Hepatocyte (in vitro differentiated cells): ENCODE data around the gene TTC1. TPM values are rescaled to one million over a fixed set of nuclear protein-coding genes. Genes with fewer than 3 reads are reported as not detected.

Experiments used
- DNase-seq: peaks from one replicate; pipeline ENCODE4 v3.0.0-alpha.2; 2016; ENCODE audit warnings: low spot score
- H2AFZ ChIP-seq: fragments of 200-600 bp; sonication (generic); 2 replicates; pipeline ENCODE4 v1.6.0; 2016; ENCODE audit warnings: antibody characterized with exemption, mild to moderate bottlenecking
- H3K27ac ChIP-seq: fragments of 200-600 bp; sonication (generic); 2 replicates; pipeline ENCODE4 v1.5.1; 2016; ENCODE audit warnings: mild to moderate bottlenecking
- H3K27me3 ChIP-seq: fragments of 200-600 bp; sonication (generic); 2 replicates; pipeline ENCODE4 v1.6.1; 2016
- H3K36me3 ChIP-seq: fragments of 200-600 bp; sonication (generic); replicated peaks from 2 replicates; pipeline ENCODE4 v1.5.1; 2016; ENCODE audit warnings: low read depth; ENCODE audit not compliant: insufficient read depth
- H3K4me1 ChIP-seq: fragments of 200-600 bp; sonication (generic); 2 replicates; pipeline ENCODE4 v1.5.1; 2016; ENCODE audit warnings: mild to moderate bottlenecking, moderate library complexity; ENCODE audit not compliant: insufficient read depth
- H3K4me2 ChIP-seq: fragments of 200-600 bp; sonication (generic); 2 replicates; pipeline ENCODE4 v1.6.0; 2016
- H3K4me3 ChIP-seq: fragments of 200-600 bp; sonication (generic); 2 replicates; pipeline ENCODE4 v1.5.1; 2016; ENCODE audit warnings: mild to moderate bottlenecking
- H3K79me2 ChIP-seq: fragments of 200-600 bp; sonication (generic); 2 replicates; pipeline ENCODE4 v1.6.0; 2017; ENCODE audit warnings: mild to moderate bottlenecking
- H3K9me2 ChIP-seq: fragments of 200-600 bp; sonication (generic); replicated peaks from 2 replicates; pipeline ENCODE4 v1.6.0; 2017; ENCODE audit warnings: mild to moderate bottlenecking; ENCODE audit not compliant: insufficient read depth
- H3K9me3 ChIP-seq: fragments of 200-600 bp; sonication (generic); 2 replicates; pipeline ENCODE4 v1.5.1; 2016; ENCODE audit warnings: low read depth, mild to moderate bottlenecking
- H4K20me1 ChIP-seq: fragments of 200-600 bp; sonication (generic); 2 replicates; pipeline ENCODE4 v1.6.0; 2016; ENCODE audit warnings: mild to moderate bottlenecking; ENCODE audit not compliant: insufficient read depth, poor library complexity, severe bottlenecking
- CTCF ChIP-seq: fragments of 200-600 bp; sonication (generic); IDR thresholded peaks from 2 replicates; pipeline ENCODE4 v1.5.1; 2016; ENCODE audit warnings: antibody characterized with exemption, mild to moderate bottlenecking; ENCODE audit not compliant: poor library complexity
- EZH2 ChIP-seq: fragments of 200-600 bp; sonication (generic); IDR thresholded peaks from 2 replicates; pipeline ENCODE4 v1.6.1; 2016; ENCODE audit warnings: antibody characterized with exemption, mild to moderate bottlenecking, borderline replicate concordance
- EZH2phosphoT487 ChIP-seq: fragments of 200-600 bp; sonication (generic); IDR thresholded peaks from one replicate; pipeline ENCODE4 v1.6.1; 2018; ENCODE audit warnings: antibody characterized with exemption, mild to moderate bottlenecking, low read depth, moderate library complexity; ENCODE audit not compliant: unreplicated experiment, severe bottlenecking
- WGBS: methylation state at CpG from one replicate; pipeline ENCODE4 v1.1.6; 2016; ENCODE audit warnings: low lambda C conversion rate; ENCODE audit errors: missing lambda C conversion rate; 5-methylcytosine and 5-hydroxymethylcytosine counted together
- polyA plus RNA-seq: library from polyadenylated mRNA; unstranded; fragments of >200 nt; fragmentation: Nextera tagmentation; extraction: Ambion mirVana; gene quantifications from 2 replicates; pipeline ENCODE4 v1.2.1, GENCODE V29; 2016
- total RNA-seq: library from RNA; depleted of rRNA; stranded (reverse); fragments of >200 nt; gene quantifications from 2 replicates; pipeline ENCODE4 v1.2.3, GENCODE V29; 2014

The TTC1 gene
- total and polyA plus RNA-seq, 2 experiments from 2014 or later, result 46.9 to 57.3 TPM

DNA sequence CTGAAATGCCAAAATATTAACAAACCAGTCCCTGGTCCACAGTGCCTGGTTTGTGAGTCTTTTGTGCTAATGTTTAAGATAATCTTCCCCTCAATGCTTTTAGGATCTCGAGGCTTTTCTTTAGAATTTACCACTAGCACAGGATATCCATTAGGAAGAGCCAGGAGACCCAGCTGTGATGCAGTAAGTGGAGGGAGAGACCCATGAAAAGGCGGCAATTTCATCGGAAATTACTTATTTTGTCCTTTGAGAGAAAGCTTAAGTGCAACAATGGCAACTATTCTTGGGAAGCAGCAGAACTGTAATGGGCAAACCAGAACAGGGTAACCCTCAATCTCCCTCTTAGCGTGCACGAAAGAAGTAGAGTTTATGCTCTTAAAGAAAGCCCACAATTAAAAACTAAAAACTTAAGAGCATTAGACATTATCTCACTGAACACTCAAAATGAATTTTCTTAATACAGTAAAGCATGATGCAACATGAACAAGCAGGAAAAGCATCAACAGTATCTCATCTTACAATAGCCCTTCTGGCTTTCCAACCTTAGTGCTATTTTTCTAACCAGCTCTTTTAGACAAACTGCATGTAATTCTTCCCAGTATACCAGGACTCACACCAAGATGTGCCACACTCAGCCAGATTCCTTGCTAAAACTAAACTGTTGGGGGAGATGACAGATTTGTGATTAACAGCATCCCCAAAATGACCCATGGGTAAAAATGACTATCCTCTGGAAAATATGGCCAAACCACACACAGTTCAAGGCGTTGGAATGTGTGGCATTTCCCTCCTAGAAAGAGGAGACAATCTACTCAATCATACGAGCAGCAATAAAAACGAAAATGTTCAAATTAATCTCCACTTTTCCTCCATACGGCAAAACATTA lies 73.9 kb downstream of the TTC1 start:
- peak overlapping the region; percentile 8 for H3K27ac ChIP-seq
- peak overlapping the region; percentile 22 for H3K4me2 ChIP-seq
- no peaks in the 10 kb centered on the region for H3K36me3 ChIP-seq
- H3K27me3 ChIP-seq, result no peaks in the 10 kb centered on the region
- no peak for DNase-seq
- no peak overlapping the region for H2AFZ ChIP-seq
- TF ChIP-seq CTCF (no peak), EZH2 (no peak), EZH2phosphoT487 (no peak)
- no peaks in the 10 kb centered on the region for H3K9me3 ChIP-seq
- 63% methylated on average over 9 of the region's 9 CpGs for WGBS
- no peak overlapping the region for H3K4me3 ChIP-seq
- H3K4me1 ChIP-seq, result peaks cover 14% of the 10 kb centered on the region
- H3K79me2 ChIP-seq, result no peaks in the 10 kb centered on the region
- H3K9me2 ChIP-seq, result no peaks in the 10 kb centered on the region
- no peaks in the 10 kb centered on the region for H4K20me1 ChIP-seq

GRCh38 chr5:160083501-160083900 lies 74.6 kb downstream of the TTC1 start:
- no peaks in the 10 kb centered on the region for H4K20me1 ChIP-seq
- H3K4me2 ChIP-seq, result no peak overlapping the region
- TF ChIP-seq EZH2phosphoT487, result no peak
- no peak for TF ChIP-seq CTCF
- no peak for TF ChIP-seq EZH2
- H3K27me3 ChIP-seq, result no peaks in the 10 kb centered on the region
- DNase-seq, result no peak
- 83% methylated on average over 3 of the region's 3 CpGs for WGBS
- no peak overlapping the region for H2AFZ ChIP-seq
- no peaks in the 10 kb centered on the region for H3K9me3 ChIP-seq
- no peaks in the 10 kb centered on the region for H3K36me3 ChIP-seq
- no peaks in the 10 kb centered on the region for H3K79me2 ChIP-seq
- H3K27ac ChIP-seq, result no peak overlapping the region
- H3K4me1 ChIP-seq, result peaks cover 14% of the 10 kb centered on the region
- H3K4me3 ChIP-seq, result no peak overlapping the region
- no peaks in the 10 kb centered on the region for H3K9me2 ChIP-seq

GRCh38 chr5:160084144-160084543 lies 75.2 kb downstream of the TTC1 start:
- no peak overlapping the region for H3K4me3 ChIP-seq
- H3K9me3 ChIP-seq, result no peaks in the 10 kb centered on the region
- no peak for TF ChIP-seq EZH2
- TF ChIP-seq CTCF, result no peak
- no peak for TF ChIP-seq EZH2phosphoT487
- no peaks in the 10 kb centered on the region for H4K20me1 ChIP-seq
- no peak overlapping the region for H2AFZ ChIP-seq
- H3K27me3 ChIP-seq, result no peaks in the 10 kb centered on the region
- H3K79me2 ChIP-seq, result no peaks in the 10 kb centered on the region
- no peaks in the 10 kb centered on the region for H3K9me2 ChIP-seq
- no peaks in the 10 kb centered on the region for H3K36me3 ChIP-seq
- H3K4me1 ChIP-seq, result peaks cover 14% of the 10 kb centered on the region
- H3K4me2 ChIP-seq, result no peak overlapping the region
- WGBS, result 100% methylated on average over 1 of the region's 1 CpG
- H3K27ac ChIP-seq, result no peak overlapping the region
- DNase-seq, result no peak
